HepG2 (cell line): ENCODE measurements around the gene ARG1. TPM values are rescaled to one million over a fixed set of nuclear protein-coding genes. Genes with fewer than 3 reads are reported as not detected.
A peak's percentile ranks its signal among the peaks of the same experiment; 100 is the strongest.

Experiments used
- ATAC-seq: fragments of 200-7000 bp; cut with Tn5 transposase; 3 replicates; pipeline ENCODE4 v1.9.1; 2020; ENCODE audit warnings: mild to moderate bottlenecking, moderate library complexity
- BruUV-seq: library from RNA; stranded (reverse); fragments of 400-500 nt; replicated peaks from 2 replicates; lab custom pipeline; 2021; lab: Mats Ljungman, UMichigan
- CTCF ChIA-PET: fragments of 300-600 bp; formaldehyde crosslinking; extraction: SDS; loops from one replicate; lab custom pipeline; 2021; ENCODE audit warnings: low total read pairs, inconsistent platforms, low intra/inter-chr PET ratio; lab: Yijun Ruan, JAX
- POLR2A ChIA-PET: fragments of 350-600 bp; sonication (Branson Sonifier 250); formaldehyde crosslinking; loops from one replicate; lab custom pipeline; 2020; ENCODE audit warnings: antibody characterized with exemption, inconsistent platforms; lab: Yijun Ruan, JAX
- DNase-seq: peaks from one replicate; pipeline ENCODE4 v3.0.0-alpha.2; 2015; ENCODE audit warnings: low spot score
- FAIRE-seq: peaks from 3 replicates; lab custom pipeline; 2011; peaks lifted over from hg19 to GRCh38; lab: Jason Lieb, UNC
- H2AFZ ChIP-seq: one replicate; pipeline ENCODE4 v1.6.1; 2011; ENCODE audit warnings: low read length, inconsistent platforms
- H3K27ac ChIP-seq: fragments of 300-600 bp; 3 replicates; pipeline ENCODE4 v1.8.0; 2011; ENCODE audit warnings: mixed run types, mild to moderate bottlenecking, mixed read lengths, low read length, inconsistent platforms; ENCODE audit not compliant: insufficient read depth; ENCODE audit errors: extremely low read length
- H3K27me3 ChIP-seq, 2 experiments: fragments of 200-600 bp in 1 of 2; 2 replicates in 1 of 2; 3 replicates in 1 of 2; pipeline versions ENCODE4 v1.6.0 to v1.8.0; 2011; ENCODE audit warnings: low read length in 2 of 2, mild to moderate bottlenecking in 2 of 2, moderate library complexity in 2 of 2, inconsistent platforms in 1 of 2; ENCODE audit not compliant: insufficient read depth in 2 of 2, control insufficient read depth in 1 of 2
- H3K36me3 ChIP-seq, 2 experiments: fragments of 200-600 bp in 1 of 2; replicated peaks in 1 of 2; 2 replicates in 1 of 2; 3 replicates in 1 of 2; pipeline versions ENCODE4 v1.5.1 to v1.8.0; 2011; ENCODE audit warnings: low read length in 2 of 2, inconsistent platforms in 1 of 2; ENCODE audit not compliant: insufficient read depth in 2 of 2, control insufficient read depth in 1 of 2
- H3K4me1 ChIP-seq: 2 replicates; pipeline ENCODE4 v1.5.1; 2012; ENCODE audit warnings: low read length, inconsistent platforms; ENCODE audit not compliant: insufficient read depth
- H3K4me2 ChIP-seq: 2 replicates; pipeline ENCODE4 v1.6.0; 2011; ENCODE audit warnings: low read depth, low read length, inconsistent platforms
- H3K4me3 ChIP-seq, 3 experiments: fragments of 200-600 bp in 1 of 3; sonication (generic), shearing (Covaris generic) in 1 of 3; replicated peaks in 1 of 3; 2 replicates each; pipeline ENCODE4 v1.5.1; 2011 to 2016; ENCODE audit warnings: low read length in 3 of 3, inconsistent platforms in 2 of 3, low read depth in 2 of 3, mild to moderate bottlenecking in 2 of 3, control low read depth in 1 of 3, mixed read lengths in 1 of 3; ENCODE audit not compliant: insufficient read depth in 1 of 3
- H3K79me2 ChIP-seq: one replicate; pipeline ENCODE4 v1.6.1; 2011; ENCODE audit warnings: low read length, inconsistent platforms; ENCODE audit not compliant: insufficient read depth
- H3K9ac ChIP-seq: 2 replicates; pipeline ENCODE4 v1.6.0; 2011; ENCODE audit warnings: mild to moderate bottlenecking, low read depth, low read length, inconsistent platforms; ENCODE audit not compliant: insufficient read depth
- H3K9me3 ChIP-seq: 2 replicates; pipeline ENCODE4 v1.5.1; 2012; ENCODE audit warnings: mild to moderate bottlenecking, low read length
- H4K20me1 ChIP-seq: 2 replicates; pipeline ENCODE4 v1.6.0; 2011; ENCODE audit warnings: inconsistent platforms, mild to moderate bottlenecking, low read length, moderate library complexity; ENCODE audit not compliant: insufficient read depth
- ATF1 ChIP-seq: IDR thresholded peaks from 2 replicates; pipeline ENCODE4 v1.6.1; 2016; ENCODE audit warnings: mild to moderate bottlenecking, control low read depth
- ATF4 ChIP-seq, 2 experiments: fragments of 450-650 bp in 1 of 2; sonication (generic) in 1 of 2; formaldehyde crosslinking; IDR thresholded peaks; 2 replicates each; pipeline versions ENCODE4 v1.5.0 to v1.8.0; 2020 to 2022; ENCODE audit warnings: mild to moderate bottlenecking in 1 of 2, missing genetic modification reagents in 1 of 2
- CEBPB ChIP-seq: IDR thresholded peaks from 2 replicates; pipeline ENCODE4 v1.6.1; 2011; ENCODE audit warnings: low read depth, low read length, improper control_type of control experiment, borderline replicate concordance
- HINFP ChIP-seq: sonication (generic); formaldehyde crosslinking; IDR thresholded peaks from 2 replicates; pipeline ENCODE4 v1.4.0; 2020; ENCODE audit warnings: low read depth, mild to moderate bottlenecking, missing genetic modification reagents
- HOMEZ ChIP-seq: IDR thresholded peaks from 2 replicates; pipeline ENCODE4 v1.6.1; 2016; ENCODE audit warnings: low read depth
- KDM6A ChIP-seq: IDR thresholded peaks from 2 replicates; pipeline ENCODE4 v1.6.1; 2016; ENCODE audit warnings: low read depth
- MED1 ChIP-seq: sonication (generic); formaldehyde crosslinking; IDR thresholded peaks from 2 replicates; pipeline ENCODE4 v1.4.0; 2020; ENCODE audit warnings: missing genetic modification reagents
- POLR2AphosphoS2 ChIP-seq: IDR thresholded peaks from 2 replicates; pipeline ENCODE4 v1.6.1; 2011; ENCODE audit warnings: low read depth, low read length, improper control_type of control experiment
- RARG ChIP-seq: sonication (generic); formaldehyde crosslinking; IDR thresholded peaks from 2 replicates; pipeline ENCODE4 v1.4.0; 2020; ENCODE audit warnings: low read depth, mild to moderate bottlenecking, missing genetic modification reagents
- RBAK ChIP-seq: sonication (generic); formaldehyde crosslinking; IDR thresholded peaks from 2 replicates; pipeline ENCODE4 v1.5.1; 2020; ENCODE audit warnings: mild to moderate bottlenecking, missing genetic modification reagents
- ZC3H13 ChIP-seq: sonication (generic); formaldehyde crosslinking; IDR thresholded peaks from 2 replicates; pipeline ENCODE4 v1.8.1; 2023; ENCODE audit warnings: mild to moderate bottlenecking, missing genetic modification reagents, moderate library complexity
- ZNF251 ChIP-seq: sonication (generic); formaldehyde crosslinking; IDR thresholded peaks from 2 replicates; pipeline ENCODE4 v1.9.0; 2021; ENCODE audit warnings: mild to moderate bottlenecking, missing genetic modification reagents
- ZNF747 ChIP-seq: sonication (generic); formaldehyde crosslinking; IDR thresholded peaks from 2 replicates; pipeline ENCODE4 v1.8.1; 2023; ENCODE audit warnings: missing genetic modification reagents, mild to moderate bottlenecking, borderline replicate concordance
- WGBS: methylation state at CpG from one replicate; pipeline ENCODE4 v1.1.6; 2017; ENCODE audit warnings: low lambda C conversion rate; 5-methylcytosine and 5-hydroxymethylcytosine counted together
- in situ Hi-C: cut with HindIII; loops from 2 replicates; pipeline ENCODE4 v1.10.0; 2017; ENCODE audit warnings: low pct_unique_long_range_greater_than_20kb; ENCODE audit not compliant: extremely low pct_ligation_motif_present
- intact Hi-C: fragments of 100-400 bp; cut with micrococcal nuclease; formaldehyde crosslinking; loops from one replicate; pipeline ENCODE4 v1.10.0; 2022; ENCODE audit not compliant: unreplicated experiment
- polyA plus RNA-seq, 8 experiments: library from polyadenylated mRNA; depleted of rRNA in 3 of 8; stranded (reverse) in 7 of 8; unstranded in 1 of 8; fragments of >200 nt; fragmentation: Illumina TruSeq in 4 of 8; extraction: Trizol in 4 of 8; gene quantifications; 2 replicates each; pipeline versions ENCODE4 v1.2.1 to v1.2.3, GENCODE V29; 2011 to 2016; ENCODE audit warnings: low read depth in 4 of 8, missing spikeins in 1 of 8, mixed read lengths in 1 of 8; ENCODE audit not compliant: insufficient read depth in 1 of 8
- total RNA-seq, 5 experiments: library from RNA; depleted of rRNA; stranded (reverse); fragments of >200 nt; fragmentation: Illumina TruSeq; extraction: Trizol; gene quantifications; 2 replicates each; pipeline ENCODE4 v1.2.3, GENCODE V29; 2016; ENCODE audit warnings: low read depth in 1 of 5
- TF ChIP-seq, protein P1 (sequence below): IDR thresholded peaks from 2 replicates; pipeline ENCODE4 v1.6.1; 2018; ENCODE audit warnings: missing genetic modification reagents, mild to moderate bottlenecking, missing compliant biosample characterization

ARG1 gene
- total and polyA plus RNA-seq, 2 of the 13 experiments (the other 11 are each of a cell fraction or from before 2014, with no cell fraction given), result 2.2 to 11.2 TPM

GRCh38 chr6:131586543-131586942 lies 13.5 kb downstream of the ARG1 start:
- H4K20me1 ChIP-seq, result no peaks in the 10 kb centered on the region
- no peak overlapping the region for H2AFZ ChIP-seq
- POLR2A ChIA-PET, result no interaction called here
- no peaks in the 10 kb centered on the region for H3K27me3 ChIP-seq
- WGBS, result 97% methylated on average over 4 of the region's 4 CpGs
- ATAC-seq, result no peak
- H3K4me3 ChIP-seq, result no peak overlapping the region
- H3K9ac ChIP-seq, result no peak overlapping the region
- DNase-seq, result no peak
- TF ChIP-seq CEBPB (peak; percentile 52; the same call in 1 of the 2 replicates), ATF4 (CRISPR knock-in tag; IDR thresholded peaks at IDR 0.05) (no peak), ZC3H13 (CRISPR knock-in tag) (no peak)
- TF ChIP-seq, protein P1, sequence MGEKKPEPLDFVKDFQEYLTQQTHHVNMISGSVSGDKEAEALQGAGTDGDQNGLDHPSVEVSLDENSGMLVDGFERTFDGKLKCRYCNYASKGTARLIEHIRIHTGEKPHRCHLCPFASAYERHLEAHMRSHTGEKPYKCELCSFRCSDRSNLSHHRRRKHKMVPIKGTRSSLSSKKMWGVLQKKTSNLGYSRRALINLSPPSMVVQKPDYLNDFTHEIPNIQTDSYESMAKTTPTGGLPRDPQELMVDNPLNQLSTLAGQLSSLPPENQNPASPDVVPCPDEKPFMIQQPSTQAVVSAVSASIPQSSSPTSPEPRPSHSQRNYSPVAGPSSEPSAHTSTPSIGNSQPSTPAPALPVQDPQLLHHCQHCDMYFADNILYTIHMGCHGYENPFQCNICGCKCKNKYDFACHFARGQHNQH (CRISPR knock-in tag), result no peak
- peaks cover 18 to 64% of the 10 kb centered on the region in 2 experiments for H3K36me3 ChIP-seq
- in situ Hi-C loops (no loop called here), intact Hi-C loops (no loop called here)
- no peak for FAIRE-seq
- CTCF ChIA-PET, result no interaction called here
- H3K4me2 ChIP-seq, result no peak overlapping the region
- BruUV-seq, result no TSS peak
- no peak overlapping the region for H3K27ac ChIP-seq
- no peaks in the 10 kb centered on the region for H3K4me1 ChIP-seq
- no peaks in the 10 kb centered on the region for H3K79me2 ChIP-seq
- H3K9me3 ChIP-seq, result no peaks in the 10 kb centered on the region

DNA sequence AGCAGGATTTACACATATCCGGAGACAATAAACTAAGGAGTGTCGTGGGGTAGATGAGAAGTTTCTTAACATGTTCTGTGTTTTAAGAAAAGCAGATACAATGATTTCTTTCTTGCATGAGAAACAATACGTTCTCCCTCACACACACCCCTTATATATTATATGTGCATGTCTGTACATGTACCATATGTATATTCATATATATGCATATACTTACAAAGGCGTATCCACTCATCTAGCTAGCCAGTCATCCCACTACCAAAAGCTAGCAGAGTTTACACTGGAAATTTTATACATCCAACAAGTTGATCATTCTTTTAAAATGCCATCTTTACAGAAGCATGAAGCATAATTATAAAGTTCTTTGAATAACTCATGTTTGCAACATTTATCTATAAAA lies 14.9 kb downstream of the ARG1 start:
- no peak for DNase-seq
- Histone ChIP-seq H3K9me3 (no peaks in the 10 kb centered on the region), H3K4me3 (no peak overlapping the region), H3K4me2 (no peak overlapping the region), H3K27ac (no peak overlapping the region), H3K4me1 (no peaks in the 10 kb centered on the region), H4K20me1 (no peaks in the 10 kb centered on the region), H3K9ac (no peak overlapping the region), H2AFZ (no peak overlapping the region), H3K27me3 (no peaks in the 10 kb centered on the region), H3K79me2 (no peaks in the 10 kb centered on the region), H3K36me3 (peaks cover 21 to 70% of the 10 kb centered on the region in 2 experiments)
- FAIRE-seq, result no peak
- in situ Hi-C loops (no loop called here), intact Hi-C loops (no loop called here)
- 98% methylated on average over 4 of the region's 4 CpGs for WGBS
- BruUV-seq, result no TSS peak
- CTCF ChIA-PET, result no interaction called here
- POLR2A ChIA-PET, result no interaction called here
- ATAC-seq, result no peak
- TF ChIP-seq RBAK (CRISPR knock-in tag) (no peak), ATF1 (no peak), KDM6A (CRISPR knock-in tag) (no peak), RARG (CRISPR knock-in tag) (no peak), ZNF747 (CRISPR knock-in tag) (no peak), POLR2AphosphoS2 (no peak), HOMEZ (CRISPR knock-in tag) (no peak), MED1 (no peak), HINFP (CRISPR knock-in tag) (no peak), ZNF251 (CRISPR knock-in tag) (no peak)
